GM18505 (cell line): ENCODE data around the gene TNPO3.
A peak's percentile ranks its signal among the peaks of the same experiment; 100 is the strongest.

Source experiments
- ATAC-seq: cut with Tn5 transposase; IDR thresholded peaks from one replicate; pipeline ENCODE4 v1.9.1; 2021; ENCODE audit not compliant: unreplicated experiment
- POLR2A ChIP-seq: IDR thresholded peaks from 4 replicates; pipeline ENCODE4 v1.6.1; 2011; ENCODE audit warnings: borderline replicate concordance; ENCODE audit not compliant: insufficient read depth, insufficient read length; ENCODE audit errors: extremely low read depth

Gene TNPO3

DNA sequence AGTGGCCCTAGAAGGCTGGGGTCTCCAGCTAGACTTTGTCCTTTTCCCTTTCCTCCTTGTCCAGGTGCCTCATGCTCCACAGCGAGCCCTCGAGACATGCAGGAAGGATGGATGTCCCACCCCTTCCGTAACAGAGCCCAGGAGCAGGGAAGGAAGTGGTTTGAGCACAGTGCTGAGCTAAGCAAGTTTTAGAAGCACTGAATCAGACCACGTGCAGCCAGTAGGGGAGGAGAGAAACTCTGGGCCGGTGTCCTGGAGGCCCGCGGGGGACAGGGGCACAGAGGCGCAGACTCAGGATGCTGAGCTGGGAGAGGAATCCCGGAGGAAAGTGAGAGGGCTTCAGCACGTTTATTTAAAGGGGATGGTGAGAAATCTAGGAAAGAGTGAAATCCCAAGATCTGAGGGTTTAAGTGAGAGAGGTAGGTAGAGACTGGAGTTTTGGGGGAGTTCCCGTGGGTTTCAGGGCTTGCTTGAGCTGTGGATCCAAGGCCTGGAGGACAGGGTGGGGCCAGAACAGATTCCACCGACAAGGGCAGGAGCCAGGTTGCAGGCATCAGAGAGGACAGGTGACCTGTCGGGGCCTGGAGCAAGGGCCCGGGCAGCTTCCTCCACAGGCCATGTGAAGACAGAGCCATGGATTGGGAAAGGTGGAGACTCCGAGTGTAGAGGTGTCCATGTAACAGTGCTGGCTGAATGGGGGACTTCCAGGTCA lies 121.6 kb downstream of the TNPO3 start:
- ATAC-seq: no peak

DNA sequence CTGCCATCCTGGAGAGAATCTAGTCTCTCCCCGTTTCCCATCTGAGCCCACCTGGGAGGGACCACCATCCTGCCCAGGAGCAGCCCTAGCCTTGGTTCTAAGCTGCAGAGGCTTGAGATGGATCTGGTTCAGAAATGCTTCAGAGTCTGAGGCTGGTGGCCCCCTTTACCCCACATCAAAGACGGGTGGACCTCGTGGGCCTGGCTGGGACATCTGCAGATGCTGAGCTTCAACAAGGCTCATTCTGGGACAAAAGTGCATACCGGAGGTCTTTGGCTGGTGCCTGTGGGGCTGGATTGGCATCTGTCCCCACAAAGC lies 122.1 kb downstream of the TNPO3 start:
- TF ChIP-seq POLR2A: no peak
- ATAC-seq: no peak

More for the DNA sequence above, 121.6 kb downstream of the TNPO3 start:
- TF ChIP-seq POLR2A: peak; percentile 64

DNA sequence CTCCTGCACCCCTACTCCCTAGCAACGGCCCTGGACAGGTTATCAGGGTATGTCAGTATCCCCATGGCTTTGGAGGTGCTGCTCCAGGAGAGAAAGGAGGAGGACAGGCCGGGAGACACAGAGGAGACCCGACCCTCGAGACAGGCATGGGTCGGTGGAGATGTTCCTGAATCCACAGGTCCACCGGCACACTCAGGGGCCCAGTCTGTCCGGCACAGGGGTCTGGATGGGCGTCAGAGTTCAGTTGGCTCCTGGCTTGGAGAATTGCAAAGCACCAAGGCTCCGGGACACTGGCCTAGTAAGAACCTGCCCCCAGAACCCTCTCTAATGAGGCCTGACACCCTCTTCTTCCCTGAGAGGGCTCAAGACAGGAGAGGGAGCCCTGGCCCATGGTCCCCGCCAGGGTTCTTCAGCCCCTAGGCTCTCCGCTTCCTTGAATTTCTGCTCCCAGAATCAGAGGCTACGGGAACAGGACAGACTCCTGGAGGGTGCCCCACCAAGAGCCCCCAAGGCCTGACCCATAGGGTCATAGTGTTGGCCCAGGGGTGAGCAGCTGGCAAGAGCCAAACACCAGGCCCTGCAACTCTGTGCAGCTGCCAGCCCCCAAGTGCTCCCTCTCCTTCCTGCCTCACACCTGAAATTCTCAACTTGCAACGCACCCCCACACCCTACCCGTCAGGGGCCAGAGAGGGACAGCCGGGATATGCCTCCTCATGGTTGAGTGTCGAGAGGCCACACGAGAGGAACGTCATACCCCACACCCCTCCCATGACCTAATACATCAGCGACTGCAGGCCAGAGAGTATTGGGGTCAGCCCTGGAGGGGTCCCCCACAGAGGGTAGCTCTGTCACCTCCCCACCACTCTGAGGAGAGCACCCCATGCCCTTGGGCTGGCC lies 122.7 kb downstream of the TNPO3 start:
- no peak for TF ChIP-seq POLR2A
- ATAC-seq: no peak

DNA sequence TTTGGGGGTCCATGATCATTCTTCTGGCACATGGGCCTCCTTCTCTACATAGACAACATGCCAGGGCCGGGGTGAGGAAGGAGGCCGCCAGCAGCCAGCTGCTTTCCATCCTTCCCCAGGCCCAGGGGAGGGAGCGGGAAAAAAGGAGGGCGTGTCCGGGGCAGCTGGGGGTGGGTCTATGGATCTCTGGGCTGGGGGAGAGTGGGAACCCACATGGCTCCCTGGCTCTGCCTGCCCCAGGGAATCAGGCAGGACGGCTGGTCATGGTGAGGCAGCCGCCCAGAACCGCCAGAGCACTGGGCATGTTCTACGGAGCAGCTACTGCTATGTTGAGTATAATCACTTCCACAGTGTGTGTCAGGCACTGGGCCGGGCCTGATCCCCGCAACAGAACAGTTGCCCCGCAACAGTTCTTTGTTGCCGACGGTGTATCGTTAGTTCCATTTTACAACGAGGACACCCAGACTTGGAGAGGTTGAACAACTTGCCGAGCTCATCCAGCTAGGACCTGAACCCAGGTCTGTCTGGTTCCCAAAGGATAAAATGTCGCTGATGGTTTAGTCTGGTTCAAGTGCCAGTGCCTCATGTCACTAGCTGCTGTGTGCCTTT lies 123.6 kb downstream of the TNPO3 start:
- TF ChIP-seq POLR2A: no peak
- ATAC-seq: no peak

DNA sequence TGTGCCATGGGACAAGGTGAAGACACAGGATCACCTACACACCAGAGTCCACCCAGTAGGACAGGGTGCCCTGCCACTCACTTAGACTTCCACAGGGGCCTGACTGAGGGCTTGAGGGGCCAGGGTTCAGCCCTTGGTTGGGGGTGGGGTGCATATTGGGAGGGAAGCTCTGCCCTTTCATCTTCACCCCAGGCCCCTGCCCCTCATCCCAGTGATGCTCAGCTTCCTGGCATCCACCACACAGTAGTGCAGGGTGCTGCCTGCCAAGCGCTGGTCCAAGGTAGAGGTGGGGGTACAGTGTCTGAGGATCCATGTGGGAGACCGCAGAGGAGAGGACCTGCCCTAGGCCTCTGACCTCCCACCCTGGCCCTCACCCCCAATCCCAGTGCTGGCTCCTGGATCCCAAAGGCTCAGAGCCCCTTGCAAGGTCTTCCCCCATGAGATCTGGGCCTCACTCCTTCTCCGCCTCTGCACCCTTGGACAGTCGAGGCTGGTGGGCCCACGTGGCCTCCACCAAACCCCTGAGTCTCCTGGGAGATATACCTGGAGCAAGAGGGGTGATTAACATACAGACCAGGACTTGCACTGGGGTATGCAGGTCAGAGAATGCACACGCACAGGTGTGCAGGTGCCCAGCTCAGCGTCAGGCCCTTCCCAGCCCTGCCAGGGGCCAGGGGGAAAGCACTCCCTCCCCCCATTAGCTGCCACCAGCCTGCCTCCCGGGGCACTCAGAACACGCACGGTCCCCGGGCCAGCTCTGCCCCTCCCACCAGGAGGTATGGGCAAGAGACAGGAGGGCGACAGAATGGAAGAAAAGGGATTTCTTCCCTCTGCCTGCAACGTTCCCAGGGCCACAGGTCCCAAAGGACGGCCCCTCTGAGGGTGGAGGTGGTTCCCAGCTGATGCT lies 125.8 kb downstream of the TNPO3 start:
- TF ChIP-seq POLR2A: no peak
- no peak for ATAC-seq

DNA sequence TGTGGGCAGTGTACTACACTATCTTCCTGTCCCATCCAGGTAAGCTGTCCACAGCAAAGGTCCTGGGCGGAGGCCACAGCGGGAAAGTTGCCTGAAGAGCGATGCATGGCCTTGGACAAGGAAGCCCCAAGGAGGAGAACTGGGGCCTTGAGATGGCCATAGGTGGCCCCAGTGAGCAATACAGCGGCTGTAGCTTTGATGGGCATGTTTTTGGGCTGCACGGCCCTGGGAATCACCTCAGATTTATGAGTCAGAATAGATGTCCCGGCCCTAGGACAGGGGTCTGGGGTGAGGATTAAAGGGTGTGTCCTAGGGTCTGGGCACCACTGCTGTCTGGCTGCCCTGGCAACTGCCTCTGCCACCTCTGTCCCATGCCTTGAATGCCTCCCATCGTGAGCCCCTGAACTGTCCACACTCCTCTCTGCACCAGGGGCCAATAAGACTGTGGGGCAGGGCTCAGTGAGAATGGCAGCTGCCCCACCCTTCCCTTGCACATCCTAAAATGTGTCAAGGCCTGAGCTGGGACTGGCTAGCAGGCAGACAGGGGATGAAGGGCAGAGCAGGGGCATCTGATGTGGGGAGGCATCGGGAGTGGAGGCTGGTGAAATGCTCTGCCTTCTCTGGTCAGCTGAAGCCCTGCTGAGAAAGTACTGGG lies 126.6 kb downstream of the TNPO3 start:
- ATAC-seq: no peak
- no peak for TF ChIP-seq POLR2A

DNA sequence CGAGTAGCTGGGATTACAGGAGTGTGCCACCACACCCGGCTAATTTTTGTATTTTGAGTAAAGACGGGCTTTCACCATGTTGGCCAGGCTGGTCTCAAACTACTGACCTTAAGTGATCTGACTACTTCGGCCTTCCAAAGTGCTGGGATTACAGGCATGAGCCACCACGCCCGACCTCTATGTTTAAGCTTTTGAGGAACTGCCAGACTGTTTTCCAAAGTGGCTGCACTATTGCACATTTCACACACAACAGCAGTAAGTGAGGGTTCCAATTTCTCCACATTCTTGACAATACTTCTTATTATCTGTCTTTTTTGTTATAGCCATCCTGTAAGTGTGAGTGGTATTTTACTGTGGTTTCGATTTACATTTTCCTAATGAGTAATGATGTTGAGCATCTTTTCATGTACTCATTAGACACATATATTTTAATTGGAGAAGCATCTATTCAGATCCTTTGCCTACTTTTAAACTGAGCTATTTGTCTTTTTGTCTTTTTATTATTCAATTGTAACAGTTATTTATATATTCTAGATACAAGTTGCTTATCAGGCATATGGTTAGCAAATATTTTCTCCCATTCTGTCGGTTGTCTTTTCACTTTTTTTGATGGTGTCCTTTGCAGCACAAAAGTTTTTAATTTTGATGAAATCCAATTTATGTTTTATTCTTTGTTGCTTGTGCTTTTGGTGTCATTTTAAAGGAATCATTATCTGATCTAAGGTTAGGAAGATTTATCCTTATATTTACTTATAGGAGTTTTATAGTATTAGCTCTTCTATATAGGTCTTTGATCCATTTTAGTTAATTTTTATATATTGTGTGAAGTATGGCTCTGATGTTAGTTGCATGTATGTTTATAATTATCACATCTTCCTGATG lies 130.0 kb downstream of the TNPO3 start:
- TF ChIP-seq POLR2A: no peak
- ATAC-seq: no peak

DNA sequence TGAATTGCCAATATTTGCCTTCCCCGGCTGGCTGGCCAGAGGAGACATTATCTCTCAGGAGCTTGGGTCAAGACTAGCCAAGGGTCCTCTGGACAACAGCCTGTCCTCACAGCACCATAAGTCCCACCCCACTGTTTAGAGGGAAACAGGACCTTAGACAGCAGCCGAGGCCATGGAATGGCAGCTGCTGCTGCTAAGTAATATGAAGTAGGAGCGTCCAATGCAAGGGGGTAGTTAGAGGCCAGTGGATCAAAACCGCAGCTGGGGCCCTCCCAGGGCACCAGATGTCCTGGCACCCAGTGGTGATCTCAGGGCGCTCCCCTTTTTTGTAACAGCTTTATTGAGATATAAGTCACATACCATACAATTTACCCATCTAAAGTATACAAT lies 131.5 kb downstream of the TNPO3 start:
- TF ChIP-seq POLR2A: no peak
- no peak for ATAC-seq

DNA sequence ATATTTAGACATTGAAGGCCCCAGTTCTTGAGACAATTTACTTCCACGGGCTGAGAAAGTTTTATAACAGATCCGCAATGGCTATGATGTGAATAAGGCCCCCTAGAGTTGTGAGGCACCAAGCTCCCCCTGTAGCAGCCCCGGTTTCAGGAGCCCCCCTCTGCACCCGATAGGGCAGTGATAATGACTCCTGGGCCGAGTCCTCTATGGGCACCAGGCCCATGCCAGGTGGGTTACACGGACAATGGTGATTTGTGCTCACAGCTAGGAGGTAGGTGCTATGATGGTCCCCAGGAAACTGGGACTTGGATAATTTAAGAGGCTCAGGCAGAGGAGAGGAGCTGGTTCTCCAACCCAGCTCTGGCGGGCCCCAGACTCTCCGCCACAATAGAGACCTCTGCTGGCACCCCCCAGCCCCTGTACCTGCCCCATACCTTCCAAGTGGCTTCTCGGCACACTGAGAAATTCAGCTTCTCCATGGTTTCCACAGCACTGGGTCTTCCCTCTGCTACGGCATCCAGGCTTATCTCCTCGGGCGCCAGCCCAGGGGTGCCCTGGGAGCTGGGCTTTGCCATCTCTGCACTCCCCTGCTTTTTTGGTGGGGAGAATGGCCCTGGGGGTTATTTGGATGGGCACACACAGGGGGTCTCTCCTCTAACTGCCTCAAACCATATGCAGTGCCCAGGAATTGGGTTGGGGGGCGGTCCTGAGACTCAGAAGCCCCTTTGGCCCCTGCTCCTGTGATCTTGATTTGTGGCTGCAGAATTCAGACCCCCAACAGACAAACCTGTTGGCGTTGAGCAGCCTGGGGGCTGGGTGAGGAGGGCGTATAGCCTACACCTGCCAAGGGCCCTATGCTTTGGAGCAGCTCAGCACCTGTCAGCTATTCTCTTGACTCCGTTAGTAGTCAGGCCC lies 132.2 kb downstream of the TNPO3 start:
- no peak for TF ChIP-seq POLR2A
- no peak for ATAC-seq

DNA sequence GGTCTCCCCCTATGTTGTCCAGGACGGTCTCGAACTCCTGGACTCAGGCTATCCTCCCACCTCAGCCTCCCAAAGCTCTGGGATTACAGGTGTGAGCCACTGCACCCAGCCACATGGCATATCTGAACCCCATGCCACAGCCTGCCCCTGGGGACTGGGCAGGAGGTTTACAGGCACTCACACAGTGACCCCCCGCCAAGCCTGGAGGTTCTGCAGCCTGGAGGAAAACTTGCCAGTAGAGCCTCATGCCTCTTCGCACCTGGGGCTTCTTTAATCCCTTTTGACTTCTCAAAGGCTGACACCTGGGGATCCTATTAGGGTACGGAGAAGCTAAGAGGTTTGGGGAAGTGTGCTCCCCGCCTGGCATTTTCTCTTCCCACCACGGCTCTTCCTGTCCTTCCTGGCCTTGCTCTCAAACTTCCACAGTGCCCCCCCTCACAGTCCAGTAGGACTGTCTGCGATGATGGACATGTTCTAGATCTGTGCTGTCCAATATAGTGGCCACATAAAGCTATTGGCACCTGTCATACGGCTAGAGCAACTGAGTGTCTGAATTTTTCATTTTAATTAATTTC lies 133.0 kb downstream of the TNPO3 start:
- TF ChIP-seq POLR2A: no peak
- ATAC-seq: no peak

DNA sequence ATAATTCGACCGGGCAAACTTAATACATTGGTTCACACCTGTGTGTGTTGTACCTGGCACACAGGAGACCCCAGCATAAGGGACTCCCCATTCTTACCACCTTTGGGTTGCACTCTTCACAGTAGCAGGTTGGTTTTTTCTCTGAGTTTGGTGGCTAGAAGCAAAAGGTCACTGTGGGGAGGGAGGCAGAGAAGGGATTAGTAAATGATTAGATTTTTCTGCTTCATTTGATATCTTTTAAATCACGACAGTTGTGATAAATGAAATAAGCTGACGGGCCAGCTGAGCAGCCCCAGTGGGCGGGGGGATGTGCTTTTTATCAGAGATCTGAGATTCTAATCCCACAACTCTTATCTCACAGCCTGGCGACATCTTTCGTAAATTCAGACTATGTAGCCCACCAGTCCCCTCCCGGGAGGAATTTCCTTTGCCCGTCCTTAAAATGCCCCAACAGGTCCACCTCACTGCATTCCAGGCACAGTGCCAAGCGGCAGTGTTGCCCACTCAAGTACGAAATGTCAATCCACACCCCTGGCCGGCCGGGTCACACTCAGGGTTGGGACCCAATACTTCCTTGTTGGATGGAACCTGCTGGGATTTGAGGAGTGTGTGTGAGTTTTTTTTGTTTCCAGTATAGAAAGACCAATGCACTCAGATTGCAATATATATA lies 133.9 kb downstream of the TNPO3 start:
- no peak for ATAC-seq
- TF ChIP-seq POLR2A: no peak
